ENCODE results near the gene ACTG2.
"Not testable (repeated sequence)": the region's sequence is repeated elsewhere in the genome, so short reads cannot be mapped to it uniquely, and the experiment has no call there.

ACTG2 gene

DNA sequence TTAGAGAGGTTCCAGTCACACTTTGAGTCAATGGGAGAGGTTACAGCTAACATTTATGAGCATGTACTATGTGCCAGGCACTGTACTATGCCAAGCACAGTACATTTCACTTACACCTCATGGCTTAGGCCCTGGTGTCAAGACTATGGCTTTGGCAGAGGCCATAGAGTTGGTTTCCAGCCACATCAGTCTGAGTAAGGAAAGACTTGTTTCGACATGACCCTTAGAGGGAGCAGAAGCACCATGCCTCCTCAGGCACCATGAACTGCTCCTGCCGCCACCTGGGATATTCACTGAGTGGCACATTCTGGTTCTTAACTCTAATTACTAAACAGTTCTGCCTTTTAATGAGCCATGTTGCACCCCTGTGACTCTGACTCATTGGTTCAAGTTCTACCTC is 46.6 kb downstream of the ACTG2 start:
- H3K4me1 Mint-ChIP-seq (ENCODE audit: low read depth in 2 of 2), result peaks cover 38 to 74% of the 10 kb centered on the region in 2 donors
- H3K9me3 Mint-ChIP-seq, result no peaks in the 10 kb centered on the region
- ATAC-seq (replicated peaks) (peak; percentile 32), DNase-seq (no peak)
- no peak overlapping the region for H3K4me3 Mint-ChIP-seq
- H3K27ac Mint-ChIP-seq, result peak overlapping the region in 1 of 2 donors; percentile 23
- no peaks in the 10 kb centered on the region for H3K27me3 Mint-ChIP-seq
- peaks cover 38% of the 10 kb centered on the region for H3K36me3 Mint-ChIP-seq (ENCODE audit: insufficient read depth)

DNA sequence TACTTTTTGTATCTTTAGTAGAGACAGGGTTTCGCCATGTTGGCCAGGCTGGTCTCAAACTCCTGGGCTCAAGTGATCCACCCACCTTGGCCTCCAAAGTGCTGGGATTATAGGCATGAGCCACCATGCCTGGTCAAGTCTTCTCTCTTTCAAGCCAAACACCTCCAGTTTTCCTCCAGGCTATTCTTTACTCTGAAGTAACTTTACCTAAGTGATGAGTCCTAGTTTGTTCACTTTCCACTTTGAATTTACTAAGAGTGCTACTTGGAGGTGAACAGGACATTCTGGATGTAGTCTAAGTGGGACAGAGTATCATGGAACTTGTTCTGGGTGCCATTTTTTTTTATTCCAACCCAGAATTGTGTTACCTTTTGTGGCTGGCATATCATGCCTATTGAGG is 47.3 kb downstream of the ACTG2 start:
- H3K4me1 Mint-ChIP-seq (ENCODE audit: low read depth in 2 of 2), result peaks cover 43 to 79% of the 10 kb centered on the region in 2 donors

DNA sequence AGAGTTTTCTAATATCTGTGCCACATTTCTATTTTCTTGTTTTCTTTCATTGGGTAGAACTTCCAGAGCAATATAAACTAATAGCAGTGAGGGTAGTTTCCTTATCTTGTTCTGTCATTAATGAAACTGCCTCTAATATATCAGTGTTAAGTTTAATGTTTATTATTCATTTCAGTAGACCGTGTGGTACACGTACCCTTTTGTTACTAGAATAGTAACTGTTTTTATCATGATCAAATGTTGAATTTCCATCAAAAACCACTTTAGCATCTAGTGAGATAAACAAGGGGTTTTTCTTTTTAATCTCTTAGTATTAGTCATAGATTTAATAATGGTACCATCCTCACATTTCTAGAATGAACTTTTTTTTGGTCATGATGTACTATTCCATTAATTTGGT is 49.9 kb downstream of the ACTG2 start:
- ATAC-seq (replicated peaks) (no peak), DNase-seq (no peak)
- no peaks in the 10 kb centered on the region for H3K9me3 Mint-ChIP-seq
- H3K27me3 Mint-ChIP-seq, result no peaks in the 10 kb centered on the region
- peak overlapping the region; percentile 59 to 82 for H3K27ac Mint-ChIP-seq
- no peak overlapping the region for H3K4me3 Mint-ChIP-seq
- H3K4me1 Mint-ChIP-seq (ENCODE audit: low read depth in 2 of 2), result peaks cover 28 to 71% of the 10 kb centered on the region in 2 donors
- H3K36me3 Mint-ChIP-seq (ENCODE audit: insufficient read depth), result peaks cover 55% of the 10 kb centered on the region

More for the DNA sequence above, 47.3 kb downstream of the ACTG2 start:
- not testable (repeated sequence) for ATAC-seq (replicated peaks); DNase-seq; H3K9me3 Mint-ChIP-seq; H3K27me3 Mint-ChIP-seq
- Mint-ChIP-seq H3K27ac (peak overlapping the region in 1 of 2 donors; percentile 23), H3K4me3 (peak overlapping the region in 1 of 2 donors; percentile 9), H3K36me3 (ENCODE audit: insufficient read depth) (peaks cover 40% of the 10 kb centered on the region)

DNA sequence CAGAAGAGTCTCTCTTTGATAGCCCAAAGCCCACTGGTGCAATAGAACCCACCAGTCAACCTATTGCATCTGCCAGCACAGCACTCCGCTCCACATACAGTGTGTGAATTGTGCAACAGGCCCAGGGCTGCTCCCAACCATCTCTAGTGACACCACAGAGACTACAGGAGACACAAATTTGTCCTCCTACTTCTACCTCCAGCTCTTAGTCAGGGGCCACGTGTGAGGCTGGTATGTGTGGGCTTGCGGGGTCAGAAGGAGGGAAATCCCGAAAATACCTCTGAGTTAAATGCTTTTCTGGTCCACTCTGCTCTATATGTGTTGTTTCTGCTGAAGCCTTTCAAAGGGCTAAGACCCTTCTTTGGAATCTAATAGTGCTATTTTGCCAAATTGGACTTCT is 51.9 kb downstream of the ACTG2 start:
- ATAC-seq (replicated peaks) (no peak), DNase-seq (no peak)
- no peaks in the 10 kb centered on the region for H3K9me3 Mint-ChIP-seq

DNA sequence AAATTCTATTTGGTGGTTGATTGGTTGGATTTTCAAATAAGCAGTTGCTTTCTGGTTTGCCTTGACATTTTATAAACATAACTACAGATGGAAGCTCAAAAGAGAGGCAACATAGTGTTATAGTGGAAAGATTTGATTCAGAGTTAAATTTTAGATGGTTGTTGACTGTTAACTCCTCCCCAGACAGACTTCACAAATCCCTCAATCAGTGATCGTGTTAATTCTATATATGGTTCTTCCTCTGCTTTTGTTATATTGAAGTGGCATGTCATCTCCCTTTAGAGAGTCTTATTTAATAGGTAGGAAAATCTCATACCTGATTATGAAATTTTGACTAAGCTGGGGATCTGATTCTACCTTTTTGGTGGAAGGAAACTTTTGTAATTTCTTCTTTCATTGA is 53.4 kb downstream of the ACTG2 start:
- Mint-ChIP-seq H3K4me3 (no peak overlapping the region), H3K27ac (peak overlapping the region; percentile 58 to 67), H3K9me3 (no peaks in the 10 kb centered on the region), H3K27me3 (no peaks in the 10 kb centered on the region), H3K36me3 (ENCODE audit: insufficient read depth) (peaks cover 52% of the 10 kb centered on the region), H3K4me1 (ENCODE audit: low read depth in 2 of 2) (peaks cover 15 to 47% of the 10 kb centered on the region in 2 donors)
- ATAC-seq (replicated peaks), result no peak
- DNase-seq, result no peak

More for the DNA sequence above, 51.9 kb downstream of the ACTG2 start:
- Mint-ChIP-seq H3K36me3 (ENCODE audit: insufficient read depth) (peaks cover 60% of the 10 kb centered on the region), H3K4me3 (no peak overlapping the region), H3K27ac (peak overlapping the region in 1 of 2 donors; percentile 71), H3K27me3 (no peaks in the 10 kb centered on the region), H3K4me1 (ENCODE audit: low read depth in 2 of 2) (peaks cover 21 to 62% of the 10 kb centered on the region in 2 donors)

DNA sequence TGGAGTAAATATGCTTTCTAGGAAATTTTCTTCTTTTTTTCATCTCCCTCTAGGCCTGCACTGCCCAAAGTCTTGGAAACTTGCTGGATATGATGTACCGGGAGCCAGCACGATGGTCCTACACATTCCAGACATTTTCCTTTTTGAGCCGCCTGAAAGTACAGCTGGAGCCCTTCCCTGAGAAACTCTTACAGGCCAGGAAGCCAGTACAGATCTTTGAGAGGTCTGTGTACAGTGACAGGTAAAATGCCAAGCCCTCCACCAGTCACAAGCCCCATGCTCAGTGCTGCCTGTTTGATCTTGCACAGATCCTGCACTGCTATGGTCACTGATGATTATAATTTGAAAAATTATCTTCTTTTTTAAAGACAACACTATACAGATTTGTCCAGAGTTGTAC is 53.9 kb downstream of the ACTG2 start:
- no peaks in the 10 kb centered on the region for H3K27me3 Mint-ChIP-seq
- peak overlapping the region; percentile 58 to 67 for H3K27ac Mint-ChIP-seq
- no peaks in the 10 kb centered on the region for H3K9me3 Mint-ChIP-seq
- H3K36me3 Mint-ChIP-seq (ENCODE audit: insufficient read depth), result peaks cover 54% of the 10 kb centered on the region
- H3K4me3 Mint-ChIP-seq, result no peak overlapping the region
- DNase-seq (no peak), ATAC-seq (replicated peaks) (no peak)
- H3K4me1 Mint-ChIP-seq (ENCODE audit: low read depth in 2 of 2), result peaks cover 15 to 42% of the 10 kb centered on the region in 2 donors

DNA sequence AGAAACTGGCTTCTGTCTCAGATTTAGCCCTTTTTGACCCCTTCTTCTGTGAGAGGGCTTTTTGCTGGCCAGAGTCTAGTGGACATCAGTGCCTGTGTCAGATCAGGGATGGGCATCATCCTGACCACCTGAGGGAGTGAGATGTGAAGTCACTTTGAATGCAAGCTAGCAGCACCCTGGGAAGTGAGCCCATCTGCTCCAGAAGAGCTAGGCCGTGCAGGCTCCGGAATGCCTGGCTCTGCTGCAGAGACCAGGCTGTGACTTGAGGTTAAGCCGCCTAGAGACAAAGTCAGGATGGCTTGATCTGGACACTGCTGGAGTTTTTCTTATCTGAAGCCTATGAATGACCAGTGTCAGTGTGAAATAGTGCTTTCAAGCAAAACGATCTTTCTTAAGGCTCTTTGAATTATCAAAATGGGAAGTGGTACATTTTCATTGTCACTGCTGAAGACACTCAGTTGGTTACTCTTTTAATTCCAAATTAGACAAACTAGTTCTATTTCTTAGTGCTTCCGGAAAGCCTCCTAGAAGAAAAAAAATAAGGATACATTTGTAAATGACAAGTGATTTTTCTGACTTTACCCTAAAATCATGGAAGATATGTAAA is 54.7 kb downstream of the ACTG2 start:
- no peak for DNase-seq
- Mint-ChIP-seq H3K4me3 (no peak overlapping the region), H3K9me3 (no peaks in the 10 kb centered on the region), H3K4me1 (ENCODE audit: low read depth in 2 of 2) (peaks cover 17 to 39% of the 10 kb centered on the region in 2 donors), H3K27me3 (no peaks in the 10 kb centered on the region), H3K27ac (no peak overlapping the region), H3K36me3 (ENCODE audit: insufficient read depth) (peaks cover 57% of the 10 kb centered on the region)
- ATAC-seq (replicated peaks), result no peak

DNA sequence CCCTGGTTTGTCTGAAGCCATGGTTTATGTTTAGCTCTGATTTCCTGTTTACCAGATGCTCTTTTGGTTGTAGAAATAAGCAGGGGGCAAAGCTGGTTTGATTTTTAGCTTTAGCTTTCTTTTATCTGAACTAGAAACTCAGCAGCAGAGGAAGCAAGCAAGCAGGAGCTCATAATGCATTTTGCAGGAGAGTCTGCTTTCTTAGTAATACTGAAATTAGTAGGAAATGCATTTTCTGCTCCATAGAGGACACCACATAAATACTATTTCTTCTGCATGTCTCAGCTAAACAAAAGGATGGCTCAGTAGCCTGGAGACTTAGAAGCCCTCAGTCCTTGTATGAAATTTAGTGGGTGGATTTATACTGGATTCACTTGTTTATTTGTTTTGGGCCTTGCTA is 57.0 kb downstream of the ACTG2 start:
- no peaks in the 10 kb centered on the region for H3K27me3 Mint-ChIP-seq
- no peaks in the 10 kb centered on the region for H3K9me3 Mint-ChIP-seq
- H3K36me3 Mint-ChIP-seq (ENCODE audit: insufficient read depth), result peaks cover 54% of the 10 kb centered on the region
- DNase-seq (no peak), ATAC-seq (replicated peaks) (no peak)
- peaks cover 10 to 29% of the 10 kb centered on the region in 2 donors for H3K4me1 Mint-ChIP-seq (ENCODE audit: low read depth in 2 of 2)
- peak overlapping the region in 1 of 2 donors; percentile 12 for H3K27ac Mint-ChIP-seq
- H3K4me3 Mint-ChIP-seq, result no peak overlapping the region

DNA sequence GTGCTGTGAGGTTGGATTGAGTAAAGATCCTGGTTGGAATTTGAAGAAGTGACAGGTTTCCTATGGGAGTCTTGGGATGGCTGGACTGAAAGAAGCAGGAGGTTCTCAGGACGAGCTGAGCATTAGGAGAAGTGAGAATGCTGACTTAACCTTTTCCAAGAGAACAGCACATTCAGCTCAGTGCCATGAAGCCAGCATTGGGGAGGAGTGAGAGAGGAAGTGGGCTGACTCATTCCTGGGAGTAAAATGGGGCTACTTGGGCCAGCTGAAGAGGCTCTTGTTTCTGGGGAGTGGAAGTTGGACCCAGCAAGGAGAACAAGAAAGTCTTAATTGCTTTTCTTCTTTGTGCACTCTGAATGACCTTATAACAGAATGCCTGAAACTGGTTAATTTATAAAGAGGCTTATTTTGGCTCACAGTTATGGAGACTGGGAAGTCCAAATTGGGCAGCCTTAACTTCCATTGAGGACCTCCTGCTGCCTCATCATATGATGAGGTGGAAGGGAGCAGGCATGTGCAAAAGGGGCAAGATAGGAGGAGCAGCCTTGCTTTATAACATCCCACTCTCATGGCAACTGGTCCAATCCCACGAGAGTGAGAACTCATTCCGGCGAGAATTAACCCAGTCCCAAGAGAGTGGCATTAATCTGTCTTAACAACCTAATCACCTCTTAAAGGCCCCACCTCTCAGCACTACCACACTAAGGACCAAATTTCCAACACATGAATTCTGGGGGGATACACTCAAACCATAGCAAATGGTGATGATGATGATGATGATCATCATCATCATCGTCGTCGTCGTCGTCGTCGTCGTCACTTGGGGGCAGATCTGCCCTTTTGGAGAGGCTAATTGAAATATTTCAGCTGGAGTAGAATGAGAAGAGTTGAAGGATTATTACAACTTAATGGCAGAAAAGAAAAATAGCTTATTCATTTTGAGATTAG is 60.0 kb downstream of the ACTG2 start:
- Mint-ChIP-seq H3K9me3 (no peaks in the 10 kb centered on the region), H3K36me3 (ENCODE audit: insufficient read depth) (peaks cover 53% of the 10 kb centered on the region), H3K4me3 (no peak overlapping the region), H3K27me3 (no peaks in the 10 kb centered on the region), H3K27ac (peak overlapping the region; percentile 50 to 67), H3K4me1 (ENCODE audit: low read depth in 2 of 2) (peaks cover 9 to 17% of the 10 kb centered on the region in 2 donors)
- ATAC-seq (replicated peaks) (no peak), DNase-seq (no peak)

DNA sequence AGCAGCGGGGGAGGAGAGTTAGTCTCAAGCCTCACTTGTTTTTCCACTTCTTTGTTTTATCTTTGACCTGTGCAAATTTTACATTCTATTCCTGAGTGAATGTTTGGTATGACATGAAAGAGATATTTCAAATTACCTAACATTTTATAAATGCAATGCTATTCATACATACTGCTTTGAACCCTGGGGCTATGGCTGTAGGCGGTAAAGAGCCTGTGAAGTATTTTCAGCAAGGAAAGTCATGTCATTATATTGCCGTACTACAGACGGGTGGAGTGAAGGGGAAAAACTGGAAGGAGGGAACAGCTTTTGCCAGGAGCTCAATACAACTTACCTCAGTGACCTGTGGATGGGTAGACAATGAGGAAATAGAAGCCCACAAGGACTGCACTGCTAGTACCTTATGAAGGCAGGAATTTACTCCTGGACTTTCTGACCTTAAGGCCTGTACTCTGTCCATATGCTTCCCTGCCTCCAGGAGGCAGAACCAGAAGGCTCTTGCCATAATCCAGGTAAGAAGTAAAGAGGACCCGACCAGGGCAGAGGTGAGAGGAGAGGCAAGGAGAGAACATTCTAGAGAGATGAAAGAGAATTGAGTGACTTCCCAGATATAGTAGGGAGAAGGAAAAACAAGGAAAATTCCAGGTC is 63.5 kb downstream of the ACTG2 start:
- Mint-ChIP-seq H3K27ac (no peak overlapping the region), H3K9me3 (no peaks in the 10 kb centered on the region), H3K27me3 (no peaks in the 10 kb centered on the region), H3K36me3 (ENCODE audit: insufficient read depth) (peaks cover 63% of the 10 kb centered on the region), H3K4me1 (ENCODE audit: low read depth in 2 of 2) (peaks cover 3 to 12% of the 10 kb centered on the region in 2 donors), H3K4me3 (no peak overlapping the region)
- ATAC-seq (replicated peaks) (no peak), DNase-seq (no peak)

DNA sequence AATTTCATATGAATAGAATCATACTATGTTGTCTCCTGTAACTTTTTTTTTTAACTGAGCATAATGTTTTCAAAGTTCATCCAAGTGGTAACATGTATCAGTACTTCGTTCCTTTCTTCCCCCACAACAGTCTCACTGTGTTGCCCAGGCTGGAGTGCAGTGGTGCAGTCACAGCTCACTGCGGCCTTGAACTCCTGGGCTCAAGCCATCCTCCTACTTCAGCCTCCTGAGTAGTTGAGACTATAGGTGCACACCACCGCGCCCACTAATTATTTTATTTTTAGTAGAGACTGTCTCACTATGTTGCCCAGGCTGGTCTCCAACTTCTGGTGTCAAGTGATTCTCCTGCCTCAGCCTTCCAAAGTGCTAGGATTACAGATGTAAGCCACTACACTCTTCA is 68.5 kb downstream of the ACTG2 start:
- H3K36me3 Mint-ChIP-seq (ENCODE audit: insufficient read depth), result peaks cover 27% of the 10 kb centered on the region
- H3K9me3 Mint-ChIP-seq, result peaks cover 0 to 5% of the 10 kb centered on the region in 2 donors
- ATAC-seq (replicated peaks) (no peak), DNase-seq (no peak)
- peaks cover 6 to 14% of the 10 kb centered on the region in 2 donors for H3K4me1 Mint-ChIP-seq (ENCODE audit: low read depth in 2 of 2)
- no peak overlapping the region for H3K4me3 Mint-ChIP-seq
- H3K27ac Mint-ChIP-seq, result no peak overlapping the region
- H3K27me3 Mint-ChIP-seq, result no peaks in the 10 kb centered on the region

DNA sequence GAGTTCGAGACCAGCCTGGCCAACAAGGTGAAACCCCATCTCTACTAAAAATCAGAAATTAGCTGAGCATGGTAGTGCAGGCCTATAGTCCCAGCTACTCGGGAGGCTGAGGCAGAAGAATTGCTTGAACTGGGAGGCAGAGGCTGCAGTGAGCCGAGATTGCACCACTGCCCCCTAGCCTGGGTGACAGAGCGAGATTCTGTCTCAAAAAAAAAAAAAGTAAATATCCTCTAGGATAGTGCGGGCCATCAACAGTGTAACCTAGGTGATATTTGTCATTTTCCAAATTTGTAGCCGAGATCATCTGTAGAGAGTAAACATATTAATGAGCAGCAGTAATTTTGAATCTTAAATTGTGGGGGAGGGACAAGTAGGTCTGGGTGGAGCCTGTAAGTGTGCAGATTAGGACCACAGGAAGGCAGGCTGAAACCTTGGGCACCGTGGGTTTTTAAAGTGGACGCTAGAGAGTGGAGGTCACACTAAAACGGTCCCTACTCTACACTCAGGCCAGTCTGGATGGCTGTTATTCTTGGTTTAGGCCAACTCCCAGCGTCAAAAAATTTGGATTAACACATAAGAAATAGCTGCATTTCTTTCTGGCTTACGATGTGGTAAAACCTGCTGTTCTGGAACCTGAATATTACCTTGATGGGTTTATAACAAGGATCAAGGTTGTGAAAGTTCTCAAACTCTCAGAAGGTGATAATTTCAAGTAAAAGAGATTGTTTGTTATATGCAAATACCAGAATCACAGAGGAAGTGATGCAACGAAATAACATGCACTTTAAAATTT is 69.2 kb downstream of the ACTG2 start:
- Mint-ChIP-seq H3K36me3 (ENCODE audit: insufficient read depth) (peaks cover 20% of the 10 kb centered on the region), H3K27ac (no peak overlapping the region), H3K27me3 (no peaks in the 10 kb centered on the region), H3K4me1 (ENCODE audit: low read depth in 2 of 2) (peaks cover 6 to 14% of the 10 kb centered on the region in 2 donors), H3K9me3 (peaks cover 0 to 5% of the 10 kb centered on the region in 2 donors), H3K4me3 (no peak overlapping the region)
- no peak for DNase-seq
- ATAC-seq (replicated peaks), result no peak

DNA sequence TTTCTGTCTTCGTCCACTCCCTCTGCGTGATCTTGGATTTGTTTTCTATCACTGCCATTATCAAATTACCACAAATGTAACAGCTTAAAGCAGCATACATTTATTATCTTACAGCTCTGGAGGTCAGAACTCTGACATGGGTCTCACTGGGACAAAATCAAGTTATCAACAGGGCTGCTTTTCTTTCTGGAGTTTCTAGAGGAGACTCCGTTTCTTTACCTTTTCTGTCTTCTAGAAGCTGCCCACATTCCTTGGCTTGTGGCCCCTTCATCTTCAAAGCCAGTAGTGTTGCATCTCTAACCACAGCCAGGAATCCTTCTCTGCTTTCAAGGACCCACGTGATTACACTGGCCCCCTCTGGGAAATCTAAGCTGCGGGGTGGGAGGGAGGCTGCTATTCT is 70.0 kb downstream of the ACTG2 start:
- Mint-ChIP-seq H3K9me3 (peaks cover 0 to 5% of the 10 kb centered on the region in 2 donors), H3K4me3 (no peak overlapping the region), H3K27ac (no peak overlapping the region), H3K36me3 (ENCODE audit: insufficient read depth) (peaks cover 18% of the 10 kb centered on the region), H3K4me1 (ENCODE audit: low read depth in 2 of 2) (peaks cover 6 to 13% of the 10 kb centered on the region in 2 donors), H3K27me3 (no peaks in the 10 kb centered on the region)
- DNase-seq (no peak), ATAC-seq (replicated peaks) (no peak)

All from effector memory CD8-positive, alpha-beta T cell (primary cell).